ENCODE data around the gene HOXD8. TPM values are rescaled to one million over a fixed set of nuclear protein-coding genes. Genes with fewer than 3 reads are reported as not detected.

HOXD8 gene
- total RNA-seq, 1 donor from 2014 or later: 0.58 TPM

DNA sequence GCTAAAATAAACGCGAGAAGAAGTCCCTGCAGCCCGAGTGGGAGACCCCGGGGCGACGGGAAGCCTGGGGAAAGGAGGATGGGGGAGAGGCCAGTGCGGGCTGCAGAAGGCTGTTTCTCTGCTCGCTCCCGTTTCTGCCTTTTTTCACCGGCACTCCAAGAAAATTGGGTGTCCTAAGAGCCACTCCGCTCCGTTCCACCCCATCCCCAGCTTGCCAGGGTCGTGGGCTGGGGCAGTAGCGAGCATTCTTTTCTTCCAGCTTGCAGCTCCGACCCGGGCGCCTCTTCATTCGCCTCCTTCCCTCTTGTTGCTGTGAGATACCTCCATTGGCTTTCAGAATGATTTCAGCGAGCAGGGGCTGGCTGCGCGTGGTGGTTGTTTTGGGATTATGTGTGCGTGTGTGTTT is 28.7 kb downstream of the HOXD8 start:
- no peak overlapping the region for H3K27ac Mint-ChIP-seq
- no peaks in the 10 kb centered on the region for H3K9me3 Mint-ChIP-seq
- H3K27me3 Mint-ChIP-seq (ENCODE audit: low read depth): peaks cover 96% of the 10 kb centered on the region
- no peaks in the 10 kb centered on the region for H3K36me3 Mint-ChIP-seq
- TF ChIP-seq, protein P1, sequence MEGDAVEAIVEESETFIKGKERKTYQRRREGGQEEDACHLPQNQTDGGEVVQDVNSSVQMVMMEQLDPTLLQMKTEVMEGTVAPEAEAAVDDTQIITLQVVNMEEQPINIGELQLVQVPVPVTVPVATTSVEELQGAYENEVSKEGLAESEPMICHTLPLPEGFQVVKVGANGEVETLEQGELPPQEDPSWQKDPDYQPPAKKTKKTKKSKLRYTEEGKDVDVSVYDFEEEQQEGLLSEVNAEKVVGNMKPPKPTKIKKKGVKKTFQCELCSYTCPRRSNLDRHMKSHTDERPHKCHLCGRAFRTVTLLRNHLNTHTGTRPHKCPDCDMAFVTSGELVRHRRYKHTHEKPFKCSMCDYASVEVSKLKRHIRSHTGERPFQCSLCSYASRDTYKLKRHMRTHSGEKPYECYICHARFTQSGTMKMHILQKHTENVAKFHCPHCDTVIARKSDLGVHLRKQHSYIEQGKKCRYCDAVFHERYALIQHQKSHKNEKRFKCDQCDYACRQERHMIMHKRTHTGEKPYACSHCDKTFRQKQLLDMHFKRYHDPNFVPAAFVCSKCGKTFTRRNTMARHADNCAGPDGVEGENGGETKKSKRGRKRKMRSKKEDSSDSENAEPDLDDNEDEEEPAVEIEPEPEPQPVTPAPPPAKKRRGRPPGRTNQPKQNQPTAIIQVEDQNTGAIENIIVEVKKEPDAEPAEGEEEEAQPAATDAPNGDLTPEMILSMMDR (IDR thresholded peaks at IDR 0.05; ENCODE audit: unreplicated experiment): no peak
- peak overlapping the region; percentile 19 for H3K4me3 Mint-ChIP-seq
- no peak for DNase-seq (ENCODE audit: low spot score in 2 of 2, unreplicated experiment in 2 of 2)
- H3K4me1 Mint-ChIP-seq: peaks cover 13% of the 10 kb centered on the region

- DNase-seq (ENCODE audit: low spot score in 2 of 2, unreplicated experiment in 2 of 2): no peak
- Mint-ChIP-seq H3K27me3 (ENCODE audit: low read depth) (peaks cover 96% of the 10 kb centered on the region), H3K9me3 (no peaks in the 10 kb centered on the region), H3K36me3 (no peaks in the 10 kb centered on the region), H3K4me1 (peaks cover 13% of the 10 kb centered on the region), H3K4me3 (no peak overlapping the region), H3K27ac (no peak overlapping the region)
- TF ChIP-seq, protein P1 (IDR thresholded peaks at IDR 0.05; ENCODE audit: unreplicated experiment): no peak
Observed at GRCh38 chr2:176158855-176159662, 29.6 kb downstream of the HOXD8 start.

- H3K27me3 Mint-ChIP-seq (ENCODE audit: low read depth): peaks cover 96% of the 10 kb centered on the region
- H3K9me3 Mint-ChIP-seq: no peaks in the 10 kb centered on the region
- H3K27ac Mint-ChIP-seq: no peak overlapping the region
- no peak for DNase-seq (ENCODE audit: low spot score in 2 of 2, unreplicated experiment in 2 of 2)
- H3K36me3 Mint-ChIP-seq: no peaks in the 10 kb centered on the region
- H3K4me3 Mint-ChIP-seq: no peak overlapping the region
- H3K4me1 Mint-ChIP-seq: peaks cover 17% of the 10 kb centered on the region
- TF ChIP-seq, protein P1 (IDR thresholded peaks at IDR 0.05; ENCODE audit: unreplicated experiment): no peak
Observed at GRCh38 chr2:176159663-176160250, 30.3 kb downstream of the HOXD8 start.

DNA sequence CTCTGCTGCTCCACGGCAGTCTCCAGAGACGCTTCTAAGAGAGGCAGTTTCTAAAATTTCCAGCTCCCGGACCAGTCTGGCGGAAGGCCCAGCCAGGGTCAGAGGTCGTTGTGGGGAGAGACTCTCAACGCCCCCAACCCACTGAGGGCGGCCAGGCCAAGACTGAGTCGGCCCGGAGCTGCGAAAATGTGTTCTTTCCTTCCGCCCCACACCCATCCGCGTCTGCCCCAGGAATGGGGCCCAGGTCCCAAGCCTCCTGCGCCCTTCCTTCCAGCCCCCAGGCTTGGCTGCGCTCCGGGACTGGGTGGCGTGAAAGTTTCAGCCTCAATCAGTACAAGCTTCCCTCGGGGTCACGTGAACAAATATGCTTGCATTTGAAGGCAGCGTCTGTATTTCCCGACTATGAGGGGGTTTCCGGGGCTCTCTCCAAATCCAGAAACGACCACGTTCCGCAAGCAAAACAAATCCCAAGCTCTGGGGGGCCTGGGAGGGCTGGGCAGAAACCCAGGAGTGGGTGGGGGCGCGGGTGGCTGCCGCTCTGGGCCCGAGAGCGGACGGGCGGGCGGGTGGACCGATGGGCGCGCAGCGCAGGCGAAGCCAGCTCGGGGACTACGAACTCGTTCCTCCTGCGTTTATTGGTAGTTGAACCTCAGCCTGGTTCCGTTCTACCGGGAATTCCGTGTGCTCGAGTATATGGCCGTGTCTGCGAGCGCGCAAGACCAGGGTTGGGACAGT is 30.9 kb downstream of the HOXD8 start:
- TF ChIP-seq, protein P1 (IDR thresholded peaks at IDR 0.05; ENCODE audit: unreplicated experiment): no peak
- Mint-ChIP-seq H3K27me3 (ENCODE audit: low read depth) (peaks cover 96% of the 10 kb centered on the region), H3K27ac (no peak overlapping the region), H3K4me1 (peaks cover 23% of the 10 kb centered on the region), H3K9me3 (no peaks in the 10 kb centered on the region), H3K4me3 (peak overlapping the region; percentile 20), H3K36me3 (no peaks in the 10 kb centered on the region)
- DNase-seq (ENCODE audit: low spot score in 2 of 2, unreplicated experiment in 2 of 2): no peak

- Mint-ChIP-seq H3K4me3 (no peak overlapping the region), H3K27ac (no peak overlapping the region), H3K36me3 (no peaks in the 10 kb centered on the region), H3K27me3 (ENCODE audit: low read depth) (peaks cover 96% of the 10 kb centered on the region), H3K9me3 (no peaks in the 10 kb centered on the region), H3K4me1 (peaks cover 29% of the 10 kb centered on the region)
- no peak for DNase-seq (ENCODE audit: low spot score in 2 of 2, unreplicated experiment in 2 of 2)
- TF ChIP-seq, protein P1 (IDR thresholded peaks at IDR 0.05; ENCODE audit: unreplicated experiment): no peak
Observed at GRCh38 chr2:176160986-176161824, 31.7 kb downstream of the HOXD8 start.

Measured in mesothelial cell of epicardium (in vitro differentiated cells).